ENCODE data around the gene TMPO.
"Not testable (repeated sequence)": the region's sequence is repeated elsewhere in the genome, so short reads cannot be mapped to it uniquely, and the experiment has no call there.

Gene TMPO

DNA sequence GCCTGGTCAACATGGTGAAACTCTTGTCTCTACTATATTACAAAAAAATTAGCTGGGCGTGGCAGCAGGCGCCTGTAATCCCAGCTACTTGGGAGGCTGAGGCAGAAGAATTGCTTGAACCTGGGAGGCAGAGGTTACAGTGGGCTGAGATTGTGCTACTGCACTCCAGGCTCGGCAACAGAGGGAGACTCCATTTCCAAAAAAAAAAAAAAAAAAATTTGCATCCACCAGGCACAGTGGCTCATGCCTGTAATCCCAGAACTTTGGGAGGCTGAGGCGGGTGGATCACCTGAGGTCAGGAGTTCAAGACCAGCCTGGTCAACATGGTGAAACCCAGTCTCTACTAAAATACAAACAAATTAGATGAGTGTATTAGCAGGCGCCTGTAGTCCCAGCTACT lies 3.6 kb upstream of the TMPO start:
- DNase-seq (ENCODE audit: low spot score), result not testable (repeated sequence)

GRCh38 chr12:98513379-98514322 lies 1.7 kb upstream of the TMPO start:
- no peak for DNase-seq (ENCODE audit: low spot score)

DNA sequence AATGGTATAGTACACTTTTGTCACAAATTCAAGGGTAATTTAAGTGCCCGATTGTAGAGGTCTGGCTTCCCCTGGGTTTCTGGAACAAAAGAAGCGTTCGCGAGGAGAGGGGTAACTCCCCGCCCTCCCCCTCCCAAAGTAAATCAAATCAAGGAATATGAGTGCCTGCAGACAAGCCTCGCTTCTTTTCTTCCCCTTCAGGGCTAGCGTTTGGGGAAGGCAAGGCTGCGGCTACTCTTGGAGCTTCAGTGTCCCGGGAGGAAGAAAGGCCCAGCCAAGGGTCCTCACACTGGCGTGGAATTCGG lies 456 bp upstream of the TMPO start:
- DNase-seq (ENCODE audit: low spot score), result no peak

- peak; percentile 77 for DNase-seq (ENCODE audit: low spot score)
Observed at GRCh38 chr12:98516111-98516873, 902 bp downstream of the TMPO start.

DNA sequence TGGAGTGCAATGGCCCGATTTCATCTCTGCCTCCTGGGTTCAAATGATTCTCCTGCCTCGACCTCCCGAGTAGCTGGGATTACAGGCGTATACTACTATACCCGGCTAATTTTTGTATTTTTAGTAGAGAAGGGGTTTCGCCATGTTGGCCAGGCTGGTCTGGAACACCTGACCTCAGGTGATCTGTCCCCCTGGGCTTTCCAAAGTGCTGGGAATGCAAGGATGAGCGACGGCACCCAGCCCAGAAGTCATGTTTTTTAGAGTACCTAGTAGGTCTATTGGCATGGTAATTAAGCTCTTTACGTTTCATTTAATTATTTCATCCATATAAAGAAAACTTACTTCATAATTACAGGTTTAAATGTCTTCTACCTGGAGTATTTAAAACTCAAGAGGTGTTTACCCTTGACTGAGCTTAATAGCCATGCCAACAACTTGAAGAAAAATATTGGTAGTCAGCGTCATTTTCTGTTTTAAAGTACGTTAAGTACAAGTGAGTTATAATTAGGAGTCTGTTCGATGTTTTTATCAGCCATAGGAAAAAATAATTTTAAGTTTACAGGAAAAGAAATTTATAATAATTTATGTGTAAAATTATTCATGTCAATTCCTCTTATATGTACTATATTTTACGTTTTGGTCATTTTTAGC lies 4.0 kb downstream of the TMPO start:
- DNase-seq (ENCODE audit: low spot score), result no peak

DNA sequence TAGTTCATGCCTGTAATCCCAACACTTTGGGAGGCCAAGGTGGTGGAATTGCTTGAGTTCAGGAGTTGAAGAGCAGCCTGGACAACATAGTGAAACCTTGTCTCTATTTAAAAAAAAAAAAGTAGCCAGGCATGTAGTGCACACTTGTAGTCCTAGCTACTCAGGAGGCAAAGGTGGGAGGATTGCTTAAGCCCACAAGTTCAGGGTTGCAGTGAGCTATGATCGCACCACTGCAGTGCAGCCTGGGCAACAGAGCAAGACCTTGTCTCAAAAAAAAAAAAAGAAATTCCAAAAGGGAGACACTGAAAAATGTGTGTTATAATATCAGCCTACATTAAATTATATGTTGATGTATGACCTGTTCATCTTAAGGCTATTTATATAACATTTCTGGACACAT lies 14.7 kb downstream of the TMPO start:
- DNase-seq (ENCODE audit: low spot score), result no peak

DNA sequence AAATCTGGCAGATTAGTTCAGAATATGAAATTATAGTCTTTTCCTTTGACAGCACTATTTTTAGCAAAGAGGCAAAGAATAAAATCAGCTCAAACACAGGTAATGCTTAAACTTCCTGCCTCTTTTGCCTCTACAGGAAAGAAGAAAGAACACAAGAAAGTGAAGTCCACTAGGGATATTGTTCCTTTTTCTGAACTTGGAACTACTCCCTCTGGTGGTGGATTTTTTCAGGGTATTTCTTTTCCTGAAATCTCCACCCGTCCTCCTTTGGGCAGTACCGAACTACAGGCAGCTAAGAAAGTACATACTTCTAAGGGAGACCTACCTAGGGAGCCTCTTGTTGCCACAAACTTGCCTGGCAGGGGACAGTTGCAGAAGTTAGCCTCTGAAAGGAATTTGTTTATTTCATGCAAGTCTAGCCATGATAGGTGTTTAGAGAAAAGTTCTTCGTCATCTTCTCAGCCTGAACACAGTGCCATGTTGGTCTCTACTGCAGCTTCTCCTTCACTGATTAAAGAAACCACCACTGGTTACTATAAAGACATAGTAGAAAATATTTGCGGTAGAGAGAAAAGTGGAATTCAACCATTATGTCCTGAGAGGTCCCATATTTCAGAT lies 17.4 kb downstream of the TMPO start:
- DNase-seq (ENCODE audit: low spot score), result no peak

DNA sequence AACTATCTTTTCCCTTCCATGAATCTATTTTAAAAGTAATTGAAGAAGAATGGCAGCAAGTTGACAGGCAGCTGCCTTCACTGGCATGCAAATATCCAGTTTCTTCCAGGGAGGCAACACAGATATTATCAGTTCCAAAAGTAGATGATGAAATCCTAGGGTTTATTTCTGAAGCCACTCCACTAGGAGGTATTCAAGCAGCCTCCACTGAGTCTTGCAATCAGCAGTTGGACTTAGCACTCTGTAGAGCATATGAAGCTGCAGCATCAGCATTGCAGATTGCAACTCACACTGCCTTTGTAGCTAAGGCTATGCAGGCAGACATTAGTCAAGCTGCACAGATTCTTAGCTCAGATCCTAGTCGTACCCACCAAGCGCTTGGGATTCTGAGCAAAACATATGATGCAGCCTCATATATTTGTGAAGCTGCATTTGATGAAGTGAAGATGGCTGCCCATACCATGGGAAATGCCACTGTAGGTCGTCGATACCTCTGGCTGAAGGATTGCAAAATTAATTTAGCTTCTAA lies 18.4 kb downstream of the TMPO start:
- DNase-seq (ENCODE audit: low spot score), result no peak

DNA sequence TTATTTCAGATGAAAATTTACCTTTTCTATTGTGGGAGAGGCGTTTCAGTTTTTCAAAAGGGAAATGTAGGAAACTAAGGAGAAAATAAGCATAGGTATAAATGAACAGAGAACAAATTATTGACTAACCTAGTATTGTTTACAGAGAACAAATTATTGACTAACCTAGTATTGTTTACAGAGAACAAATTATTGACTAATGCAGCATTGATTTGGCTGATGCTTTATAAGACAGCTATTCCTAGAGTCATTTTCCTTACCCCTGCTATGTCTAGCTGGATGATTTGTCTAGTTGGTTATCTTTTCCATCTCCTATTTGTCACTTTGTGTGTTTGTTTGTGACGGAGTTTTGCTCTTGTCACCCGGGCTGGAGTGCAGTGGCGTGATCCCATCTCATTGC lies 22.6 kb downstream of the TMPO start:
- no peak for DNase-seq (ENCODE audit: low spot score)

DNA sequence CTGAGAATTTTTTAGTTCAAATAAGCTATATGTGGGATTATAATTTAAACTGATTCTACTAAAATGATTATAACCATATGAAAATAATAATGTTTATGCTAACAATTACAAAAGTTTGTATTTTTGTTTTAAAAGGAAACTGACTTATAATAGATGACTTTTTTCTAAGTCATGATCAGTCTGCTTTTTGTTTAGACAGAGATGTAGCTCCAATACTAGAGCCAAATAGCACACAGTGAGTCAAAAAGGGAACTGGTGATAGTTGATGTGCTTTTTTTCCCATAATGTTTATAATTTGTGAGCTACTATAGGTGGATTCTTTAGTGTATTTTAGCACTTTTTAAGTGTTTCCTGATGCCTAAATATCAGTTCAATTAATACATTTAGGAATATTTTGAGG lies 28.3 kb downstream of the TMPO start:
- DNase-seq (ENCODE audit: low spot score), result no peak

- DNase-seq (ENCODE audit: low spot score), result no peak
Observed at GRCh38 chr12:98544751-98545150, 29.4 kb downstream of the TMPO start.

DNA sequence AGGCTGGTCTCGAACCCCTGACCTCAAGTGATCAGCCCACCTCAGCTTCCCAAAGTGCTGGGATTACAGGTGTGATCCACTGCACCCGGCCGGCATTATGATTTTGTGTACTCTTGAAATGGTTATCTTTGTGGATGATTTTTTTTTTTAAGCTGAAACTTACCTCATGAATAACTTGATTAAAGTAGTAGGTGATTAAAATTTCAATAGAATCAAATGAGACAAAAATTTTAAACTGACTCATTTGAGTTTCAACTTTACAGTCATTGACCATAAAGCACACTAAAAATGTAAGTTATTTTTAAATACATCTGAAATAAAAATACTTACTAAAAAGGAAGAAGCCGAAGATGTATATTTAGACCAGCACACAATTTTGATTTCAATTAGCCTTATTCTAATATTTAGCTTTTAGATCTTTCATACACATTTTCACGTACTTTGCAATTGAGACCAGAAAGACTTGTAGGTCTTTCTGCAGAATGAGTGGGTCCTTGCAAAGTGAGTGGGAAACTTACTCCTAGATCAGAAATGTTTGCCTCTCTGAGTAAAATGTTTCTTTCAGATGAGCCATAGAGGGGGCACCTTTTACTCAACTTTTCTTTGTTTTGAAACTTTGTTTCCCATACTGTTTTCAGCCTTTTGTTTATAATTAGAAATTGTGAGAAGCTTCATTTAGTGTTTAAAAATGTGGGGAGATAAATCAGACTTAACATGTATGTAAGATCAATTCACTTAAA lies 34.2 kb downstream of the TMPO start:
- DNase-seq (ENCODE audit: low spot score), result no peak

- no peak for DNase-seq (ENCODE audit: low spot score)
Observed at GRCh38 chr12:98551787-98552186, 36.4 kb downstream of the TMPO start.

GRCh38 chr12:98558097-98558496 lies 42.7 kb downstream of the TMPO start:
- not testable (repeated sequence) for DNase-seq (ENCODE audit: low spot score)

DNA sequence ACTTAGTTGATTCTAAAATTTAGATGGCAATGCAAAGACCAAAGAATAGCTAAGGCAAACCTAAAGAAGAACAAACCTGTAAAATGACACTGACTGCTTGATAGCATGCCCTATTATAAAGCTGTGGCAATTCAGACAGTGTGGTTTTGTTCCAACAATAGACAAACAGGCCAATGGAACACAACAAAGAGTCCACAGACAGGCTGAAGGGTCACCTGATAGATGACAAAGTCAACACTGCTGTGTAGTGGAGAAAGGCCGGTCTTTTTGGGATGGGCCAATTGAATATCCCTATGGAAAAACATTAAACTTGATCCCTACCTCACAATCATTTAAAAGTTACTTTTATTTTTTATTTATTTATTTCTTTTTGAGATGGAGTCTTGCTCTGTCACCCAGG lies 44.3 kb downstream of the TMPO start:
- no peak for DNase-seq (ENCODE audit: low spot score)

- no peak for DNase-seq (ENCODE audit: low spot score)
Observed at GRCh38 chr12:98561846-98562245, 46.5 kb downstream of the TMPO start.

- no peak for DNase-seq (ENCODE audit: low spot score)
Observed at GRCh38 chr12:98572010-98572409, 56.6 kb downstream of the TMPO start.

- no peak for DNase-seq (ENCODE audit: low spot score)
Observed at GRCh38 chr12:98574110-98574509, 58.7 kb downstream of the TMPO start.

GRCh38 chr12:98575013-98575412 lies 59.6 kb downstream of the TMPO start:
- no peak for DNase-seq (ENCODE audit: low spot score)

DNA sequence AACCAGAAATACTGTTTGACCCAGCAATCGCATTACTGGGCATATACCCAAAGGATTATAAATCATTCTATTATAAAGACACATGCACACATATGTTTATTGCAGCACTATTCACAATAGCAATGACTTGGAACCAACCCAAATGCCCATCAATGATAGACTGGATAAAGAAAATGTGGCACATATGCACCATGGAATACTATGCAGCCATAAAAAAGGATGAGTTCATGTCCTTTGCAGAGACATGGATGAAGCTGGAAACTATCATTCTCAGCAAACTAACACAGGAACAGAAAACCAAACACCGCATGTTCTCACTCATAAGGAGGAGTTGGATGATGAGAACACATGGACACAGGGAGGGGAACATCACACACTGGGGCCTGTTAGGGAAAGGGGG lies 61.4 kb downstream of the TMPO start:
- not testable (repeated sequence) for DNase-seq (ENCODE audit: low spot score)

DNA sequence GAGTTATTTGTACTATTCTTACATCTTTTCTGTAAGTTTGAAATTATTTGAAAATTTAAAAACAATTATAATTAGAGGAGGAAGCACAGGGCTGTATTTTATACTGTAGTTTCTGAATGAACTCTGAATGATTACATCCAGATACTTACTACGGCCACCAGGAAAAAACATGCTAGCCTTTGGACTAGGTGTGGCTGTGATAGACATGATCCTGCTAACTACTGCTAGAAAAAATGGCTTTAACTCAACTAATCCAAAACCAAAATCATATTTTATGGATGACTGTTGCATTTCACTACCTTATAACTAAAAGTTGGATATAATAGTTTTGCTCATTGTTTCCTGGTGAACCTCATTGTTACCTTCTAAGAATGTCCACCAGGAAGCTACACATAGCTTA lies 63.0 kb downstream of the TMPO start:
- no peak for DNase-seq (ENCODE audit: low spot score)

Data from left forelimb (tissue), 1 donor.